Vagina (tissue), 2 donors: ENCODE results near the gene ALDH1L1. TPM values are rescaled to one million over a fixed set of nuclear protein-coding genes. Genes with fewer than 3 reads are reported as not detected.

Experiments
- DNase-seq, 2 donors: peaks; one replicate each; pipeline ENCODE4 v3.0.0-alpha.2; 2017; ENCODE audit errors: extremely low spot score in 2 of 2
- H3K27ac ChIP-seq: fragments of 200-600 bp; sonication (generic); one replicate; pipeline ENCODE4 v1.5.1; 2019
- H3K27me3 ChIP-seq: fragments of 200-600 bp; sonication (generic); one replicate; pipeline ENCODE4 v1.5.1; 2019
- H3K36me3 ChIP-seq, 2 donors: fragments of 200-600 bp; sonication (generic); one replicate each; pipeline ENCODE4 v1.5.1; 2017 to 2019
- H3K4me1 ChIP-seq: fragments of 200-600 bp; sonication (generic); one replicate; pipeline ENCODE4 v1.5.1; 2019
- H3K4me3 ChIP-seq, 2 donors: fragments of 200-600 bp; sonication (generic); 1 replicate in 1 of 2; 2 replicates in 1 of 2; pipeline ENCODE4 v1.5.1; 2016 to 2019
- H3K9me3 ChIP-seq: fragments of 200-600 bp; sonication (generic); one replicate; pipeline ENCODE4 v1.5.1; 2019
- POLR2A ChIP-seq, 2 donors: fragments of 450-650 bp; IDR thresholded peaks; one replicate each; pipeline ENCODE4 v1.6.1; 2017; ENCODE audit warnings: antibody characterized with exemption in 2 of 2, mild to moderate bottlenecking in 2 of 2, moderate library complexity in 2 of 2
- POLR2AphosphoS5 ChIP-seq, 2 donors: sonication (generic); formaldehyde crosslinking; IDR thresholded peaks; one replicate each; pipeline ENCODE4 v1.9.0; 2017; ENCODE audit warnings: antibody characterized with exemption in 2 of 2, mild to moderate bottlenecking in 2 of 2, low read depth in 1 of 2; ENCODE audit not compliant: insufficient read depth in 1 of 2
- intact Hi-C: fragments of 100-400 bp; cut with DNase I; formaldehyde crosslinking; loops from one replicate; pipeline ENCODE4 v1.15.1; 2023
- total RNA-seq: library from RNA; depleted of rRNA; stranded (reverse); fragments of >200 nt; gene quantifications from one replicate; pipeline ENCODE4 v1.2.3, GENCODE V29; 2016
- TF ChIP-seq, protein P1 (sequence below), 3 experiments: fragments of 450-650 bp in 2 of 3; fragments of 200-600 bp in 1 of 3; sonication (generic) in 1 of 3; IDR thresholded peaks; one replicate each; pipeline ENCODE4 v1.5.1; 2017 to 2019; ENCODE audit warnings: antibody characterized with exemption in 3 of 3, mild to moderate bottlenecking in 2 of 3, moderate library complexity in 2 of 3

The ALDH1L1 gene
- total RNA-seq, 1 donor from 2014 or later: 19.2 TPM

GRCh38 chr3:126058666-126059065, 121.7 kb downstream of the ALDH1L1 start:
- Histone ChIP-seq H3K36me3 (no peaks in the 10 kb centered on the region), H3K27ac (no peak overlapping the region), H3K4me3 (no peak overlapping the region), H3K4me1 (peaks cover 28% of the 10 kb centered on the region), H3K27me3 (no peaks in the 10 kb centered on the region), H3K9me3 (no peaks in the 10 kb centered on the region)
- DNase-seq: no peak
- intact Hi-C loops: no loop called here
- TF ChIP-seq POLR2A (IDR thresholded peaks at IDR 0.05): no peak
- TF ChIP-seq, protein P1, sequence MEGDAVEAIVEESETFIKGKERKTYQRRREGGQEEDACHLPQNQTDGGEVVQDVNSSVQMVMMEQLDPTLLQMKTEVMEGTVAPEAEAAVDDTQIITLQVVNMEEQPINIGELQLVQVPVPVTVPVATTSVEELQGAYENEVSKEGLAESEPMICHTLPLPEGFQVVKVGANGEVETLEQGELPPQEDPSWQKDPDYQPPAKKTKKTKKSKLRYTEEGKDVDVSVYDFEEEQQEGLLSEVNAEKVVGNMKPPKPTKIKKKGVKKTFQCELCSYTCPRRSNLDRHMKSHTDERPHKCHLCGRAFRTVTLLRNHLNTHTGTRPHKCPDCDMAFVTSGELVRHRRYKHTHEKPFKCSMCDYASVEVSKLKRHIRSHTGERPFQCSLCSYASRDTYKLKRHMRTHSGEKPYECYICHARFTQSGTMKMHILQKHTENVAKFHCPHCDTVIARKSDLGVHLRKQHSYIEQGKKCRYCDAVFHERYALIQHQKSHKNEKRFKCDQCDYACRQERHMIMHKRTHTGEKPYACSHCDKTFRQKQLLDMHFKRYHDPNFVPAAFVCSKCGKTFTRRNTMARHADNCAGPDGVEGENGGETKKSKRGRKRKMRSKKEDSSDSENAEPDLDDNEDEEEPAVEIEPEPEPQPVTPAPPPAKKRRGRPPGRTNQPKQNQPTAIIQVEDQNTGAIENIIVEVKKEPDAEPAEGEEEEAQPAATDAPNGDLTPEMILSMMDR (IDR thresholded peaks at IDR 0.05): no peak
- no peak for TF ChIP-seq POLR2AphosphoS5 (IDR thresholded peaks at IDR 0.05; ENCODE audit: insufficient read depth in 1 of 2, low read depth in 1 of 2)

DNA sequence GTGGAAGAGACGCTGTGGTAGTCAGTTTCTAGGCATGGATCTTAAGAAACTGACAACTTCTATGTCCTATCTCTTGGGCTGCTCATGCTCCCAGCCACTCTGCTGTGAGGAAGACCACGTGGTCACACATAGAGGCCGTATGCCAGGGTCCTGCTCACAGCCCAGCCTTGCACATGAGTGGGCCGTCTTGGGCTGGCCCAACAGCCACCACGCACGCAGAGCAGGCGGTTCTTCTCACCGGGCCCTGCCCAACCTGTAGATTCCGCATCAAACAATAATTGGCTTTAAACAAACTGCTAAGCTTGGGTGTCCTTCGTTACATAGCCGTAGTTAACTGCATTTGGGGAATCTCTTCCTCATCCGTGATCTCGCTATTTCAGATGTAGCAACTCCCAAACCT, 122.5 kb downstream of the ALDH1L1 start:
- DNase-seq: no peak
- intact Hi-C loops: no loop called here

GRCh38 chr3:126057501-126057819, 122.9 kb downstream of the ALDH1L1 start:
- Histone ChIP-seq H3K4me1 (peaks cover 28% of the 10 kb centered on the region), H3K4me3 (no peak overlapping the region), H3K27ac (no peak overlapping the region), H3K9me3 (no peaks in the 10 kb centered on the region), H3K36me3 (no peaks in the 10 kb centered on the region), H3K27me3 (no peaks in the 10 kb centered on the region)
- TF ChIP-seq POLR2A (IDR thresholded peaks at IDR 0.05) (no peak), POLR2AphosphoS5 (IDR thresholded peaks at IDR 0.05; ENCODE audit: insufficient read depth in 1 of 2, low read depth in 1 of 2) (no peak)
- TF ChIP-seq, protein P1 (IDR thresholded peaks at IDR 0.05): no peak
- intact Hi-C loops: no loop called here
- DNase-seq: no peak

More for the DNA sequence above, 122.5 kb downstream of the ALDH1L1 start:
- no peaks in the 10 kb centered on the region for H3K27me3 ChIP-seq
- TF ChIP-seq, protein P1 (IDR thresholded peaks at IDR 0.05): no peak
- TF ChIP-seq POLR2AphosphoS5 (IDR thresholded peaks at IDR 0.05; ENCODE audit: insufficient read depth in 1 of 2, low read depth in 1 of 2): no peak
- TF ChIP-seq POLR2A (IDR thresholded peaks at IDR 0.05): no peak
- no peaks in the 10 kb centered on the region for H3K9me3 ChIP-seq
- H3K4me3 ChIP-seq: no peak overlapping the region
- peaks cover 28% of the 10 kb centered on the region for H3K4me1 ChIP-seq
- H3K27ac ChIP-seq: no peak overlapping the region
- no peaks in the 10 kb centered on the region for H3K36me3 ChIP-seq

DNA sequence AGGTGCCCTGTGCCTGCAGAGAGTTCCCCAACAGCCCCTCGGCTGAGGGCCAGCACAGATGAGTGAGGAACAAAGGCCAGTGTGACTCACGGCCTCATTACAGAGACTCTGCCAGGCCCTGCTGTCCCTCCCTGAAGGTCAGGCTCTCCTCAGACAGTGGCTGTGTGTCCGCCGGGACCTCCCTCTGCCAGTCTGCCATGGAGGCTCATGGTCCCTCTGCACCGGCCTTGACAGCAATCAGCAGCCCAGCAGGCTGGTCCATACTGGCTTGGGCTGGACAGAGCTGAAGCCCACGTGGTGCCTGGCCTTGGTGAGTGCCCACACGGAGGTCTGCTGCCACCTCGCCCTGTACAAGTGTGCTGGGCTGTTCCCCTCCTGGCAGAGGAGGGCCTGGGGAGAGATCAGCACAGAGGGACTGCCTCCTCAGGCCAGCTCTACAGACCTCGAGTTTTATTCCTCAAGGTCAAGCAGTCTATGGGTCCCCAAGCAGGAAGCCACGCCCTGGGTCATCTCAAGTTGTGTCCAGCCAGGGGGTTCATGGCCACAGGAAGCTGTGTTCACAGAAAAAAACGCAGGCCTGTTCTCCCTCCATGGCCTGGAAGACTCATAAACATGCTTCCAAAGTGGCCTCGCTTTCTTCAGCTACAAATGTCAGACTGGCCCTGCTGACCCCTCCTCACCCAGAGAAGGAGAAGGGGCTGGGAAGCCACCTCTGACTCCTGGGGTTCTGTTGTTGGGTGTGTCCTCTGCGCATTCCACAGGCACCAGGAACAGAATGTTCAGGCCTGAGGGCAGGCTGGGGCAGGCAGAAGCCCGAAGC, 123.5 kb downstream of the ALDH1L1 start:
- no peak overlapping the region for H3K27ac ChIP-seq
- H3K36me3 ChIP-seq: no peaks in the 10 kb centered on the region
- H3K27me3 ChIP-seq: no peaks in the 10 kb centered on the region
- intact Hi-C loops: no loop called here
- no peaks in the 10 kb centered on the region for H3K9me3 ChIP-seq
- TF ChIP-seq, protein P1 (IDR thresholded peaks at IDR 0.05): no peak
- H3K4me3 ChIP-seq: no peak overlapping the region
- H3K4me1 ChIP-seq: peaks cover 28% of the 10 kb centered on the region
- peak in 1 of 2 donors; percentile 79 for DNase-seq

GRCh38 chr3:126056088-126056487, 124.3 kb downstream of the ALDH1L1 start:
- Histone ChIP-seq H3K9me3 (no peaks in the 10 kb centered on the region), H3K27ac (no peak overlapping the region), H3K27me3 (no peaks in the 10 kb centered on the region), H3K4me3 (no peak overlapping the region), H3K36me3 (no peaks in the 10 kb centered on the region), H3K4me1 (peaks cover 28% of the 10 kb centered on the region)
- TF ChIP-seq POLR2A (IDR thresholded peaks at IDR 0.05) (no peak), POLR2AphosphoS5 (IDR thresholded peaks at IDR 0.05; ENCODE audit: insufficient read depth in 1 of 2, low read depth in 1 of 2) (no peak)
- TF ChIP-seq, protein P1 (IDR thresholded peaks at IDR 0.05): no peak
- intact Hi-C loops: no loop called here
- peak in 1 of 2 donors; percentile 62 for DNase-seq
